ENCODE data around the gene MAPK10. TPM values are rescaled to one million over a fixed set of nuclear protein-coding genes. Genes with fewer than 3 reads are reported as not detected.
"Not testable (repeated sequence)": the region's sequence is repeated elsewhere in the genome, so short reads cannot be mapped to it uniquely, and the experiment has no call there.

The MAPK10 gene
- total RNA-seq, 1 donor from 2014 or later, result 38.9 TPM

DNA sequence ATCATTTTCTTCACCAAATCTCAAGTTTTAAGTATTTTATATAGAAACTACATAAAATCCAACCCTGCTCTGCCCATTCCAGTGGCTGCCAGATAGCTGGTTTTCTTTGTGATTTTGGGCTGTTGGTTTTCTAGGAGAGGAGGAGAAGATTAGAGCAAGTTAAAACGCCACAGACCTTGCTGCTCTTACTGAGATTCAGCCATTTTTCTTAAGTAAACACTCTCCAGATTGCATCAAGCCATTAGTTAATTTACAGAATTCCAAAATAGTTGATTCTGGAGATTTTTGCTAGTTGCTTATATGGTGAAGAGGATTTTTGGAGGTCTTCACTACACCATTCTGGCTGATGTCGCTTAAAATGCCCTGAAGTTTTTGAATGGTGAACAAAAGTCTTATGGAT lies 366.2 kb downstream of the MAPK10 start:
- DNase-seq (ENCODE audit: low spot score), result no peak

DNA sequence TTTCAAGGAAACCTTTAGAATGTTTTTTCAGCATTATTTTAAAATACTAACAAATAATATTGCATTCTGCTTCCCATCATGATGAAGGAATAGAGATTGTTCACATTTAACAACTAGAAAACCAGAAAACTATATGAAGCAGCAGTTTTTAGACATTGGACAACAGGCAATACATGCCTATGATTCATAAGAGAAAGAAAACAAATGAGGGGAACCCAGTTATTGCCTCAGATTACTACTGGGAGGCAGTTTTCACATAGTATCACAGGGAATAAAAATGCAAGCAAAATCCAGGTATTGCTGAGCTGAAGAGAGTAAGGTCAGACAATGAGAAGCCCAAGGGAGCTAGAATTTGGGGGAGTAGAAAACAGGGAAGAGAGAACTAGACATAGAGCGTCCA lies 373.6 kb downstream of the MAPK10 start:
- DNase-seq (ENCODE audit: low spot score), result no peak

DNA sequence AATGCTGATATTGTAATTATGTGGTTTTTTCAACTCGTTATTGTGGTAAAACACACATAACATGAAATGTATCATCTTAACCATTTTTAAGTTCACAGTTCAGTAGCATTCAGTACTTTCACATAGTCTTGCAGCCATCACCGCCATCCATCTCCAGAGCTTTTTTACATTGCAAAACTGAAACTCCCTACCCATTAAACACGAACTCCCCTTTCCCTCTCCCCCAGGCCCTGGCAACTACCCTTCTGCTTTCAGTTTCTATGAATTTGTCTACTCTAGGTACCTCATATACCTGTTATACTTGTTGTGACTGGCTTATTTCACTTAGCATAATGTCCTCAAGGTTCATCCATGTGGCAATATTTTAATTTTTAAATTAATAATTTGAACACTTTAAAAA lies 380.6 kb downstream of the MAPK10 start:
- no peak for DNase-seq (ENCODE audit: low spot score)

DNA sequence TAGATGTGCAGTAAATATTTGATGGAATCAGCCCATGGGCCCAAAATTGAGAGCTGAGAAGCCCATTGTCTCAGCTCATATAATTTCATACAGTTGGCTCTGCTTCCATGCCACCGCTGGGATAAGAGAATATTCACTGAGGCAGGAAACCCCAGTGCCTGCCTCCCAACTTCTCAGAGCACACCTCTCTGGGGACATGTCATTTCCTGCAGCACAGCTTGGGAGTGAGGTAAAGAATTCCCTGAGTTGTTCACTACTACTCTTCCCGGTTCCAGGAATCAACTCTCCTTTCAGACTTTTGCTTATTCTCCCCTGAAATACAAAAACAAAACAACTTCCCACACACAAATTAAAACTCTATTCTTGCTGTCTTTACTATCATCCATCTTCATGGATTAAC lies 389.3 kb downstream of the MAPK10 start:
- DNase-seq (ENCODE audit: low spot score), result no peak

DNA sequence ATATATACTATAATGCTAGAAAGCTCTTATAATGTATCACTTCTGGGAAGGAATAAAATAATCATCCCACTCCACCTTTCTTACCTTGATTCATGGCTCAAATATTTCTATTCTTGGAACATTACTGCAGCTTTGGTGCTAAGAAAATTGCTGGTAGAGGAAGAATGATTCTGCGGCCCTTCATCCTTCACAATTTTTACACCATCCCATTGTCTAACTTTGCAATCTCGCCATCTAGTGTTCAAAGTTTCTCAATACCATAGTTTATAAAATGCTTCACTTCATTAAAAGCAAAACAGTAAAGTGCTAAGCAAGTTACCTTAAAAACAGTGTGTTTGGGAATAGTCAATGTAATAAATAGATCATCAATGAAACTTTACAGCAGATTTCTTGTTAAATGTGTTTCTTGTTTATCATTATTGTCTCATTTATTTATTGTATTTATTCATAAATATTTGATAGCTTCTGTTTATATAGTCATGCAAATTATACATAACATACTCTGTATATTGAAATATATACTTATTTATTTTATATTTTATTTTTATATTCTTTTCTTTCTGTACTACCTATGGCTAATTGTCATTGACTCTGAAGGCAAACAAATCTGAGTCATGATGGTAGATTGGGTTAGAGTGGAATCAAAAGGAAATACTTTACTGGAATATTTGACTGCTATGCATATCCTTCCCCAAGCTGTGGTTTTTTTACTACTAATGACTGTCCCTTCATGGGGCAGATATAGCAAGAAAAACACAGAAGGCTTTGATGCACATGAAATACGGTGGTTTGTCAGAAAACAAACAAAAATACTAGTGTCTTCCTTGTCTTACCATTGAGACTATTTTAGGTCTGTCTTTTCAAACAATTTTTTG lies 390.7 kb downstream of the MAPK10 start:
- no peak for DNase-seq (ENCODE audit: low spot score)

DNA sequence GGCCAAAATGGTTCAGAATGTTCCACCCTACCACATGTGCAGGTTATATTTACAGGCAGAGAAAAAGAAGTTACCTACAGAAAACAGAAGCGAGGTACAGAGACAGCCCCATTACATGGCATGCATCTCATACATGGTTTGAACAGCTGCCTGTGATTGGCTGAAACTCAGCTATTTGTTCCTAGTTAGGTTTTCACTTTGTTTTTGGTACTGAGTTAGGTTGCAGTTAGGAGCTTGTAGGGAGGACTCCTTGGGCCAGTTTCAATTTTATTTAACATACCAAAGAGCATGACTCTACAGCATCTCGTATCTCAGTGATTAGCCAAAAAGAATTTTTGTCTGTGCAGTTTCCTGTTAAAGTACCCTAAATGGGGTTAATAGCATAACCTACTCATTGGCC lies 392.0 kb downstream of the MAPK10 start:
- DNase-seq (ENCODE audit: low spot score), result no peak

DNA sequence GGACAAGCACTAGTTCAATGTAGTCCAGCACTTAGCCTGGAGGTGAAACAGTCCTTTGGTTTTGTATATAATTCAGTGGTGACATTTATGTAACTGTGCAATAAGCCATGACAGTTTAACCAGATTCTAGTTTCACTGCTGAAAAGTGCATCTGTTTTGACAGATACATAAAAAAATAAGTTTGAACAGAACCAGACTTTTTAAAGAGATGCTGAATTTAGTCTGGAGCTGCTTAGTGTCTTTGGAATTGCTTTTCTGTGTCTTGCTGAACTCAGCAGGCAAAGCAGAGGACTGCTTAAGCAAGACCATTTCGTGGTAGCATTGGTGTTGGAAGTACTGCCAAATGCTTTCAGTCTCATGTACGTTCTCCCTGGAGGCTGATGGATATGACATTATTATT lies 393.5 kb downstream of the MAPK10 start:
- DNase-seq (ENCODE audit: low spot score), result no peak

DNA sequence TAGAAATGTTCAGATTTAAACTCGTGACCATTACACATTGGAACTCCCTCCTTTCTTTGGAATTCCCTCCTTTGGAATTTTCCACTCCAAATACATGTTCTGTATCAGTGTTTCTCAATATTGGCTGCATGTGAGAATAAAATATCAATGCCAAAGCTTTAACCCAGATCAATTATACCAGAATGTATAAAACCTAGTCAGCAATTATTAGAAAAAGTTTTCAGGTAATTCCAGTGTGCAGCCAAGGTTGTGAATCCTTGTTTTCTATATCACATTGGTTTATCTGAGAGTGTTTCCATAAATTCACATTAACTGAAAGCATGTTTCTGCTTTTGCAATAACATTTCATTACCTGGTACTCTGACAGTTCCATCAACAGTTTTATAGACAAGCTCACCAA lies 394.3 kb downstream of the MAPK10 start:
- no peak for DNase-seq (ENCODE audit: low spot score)

DNA sequence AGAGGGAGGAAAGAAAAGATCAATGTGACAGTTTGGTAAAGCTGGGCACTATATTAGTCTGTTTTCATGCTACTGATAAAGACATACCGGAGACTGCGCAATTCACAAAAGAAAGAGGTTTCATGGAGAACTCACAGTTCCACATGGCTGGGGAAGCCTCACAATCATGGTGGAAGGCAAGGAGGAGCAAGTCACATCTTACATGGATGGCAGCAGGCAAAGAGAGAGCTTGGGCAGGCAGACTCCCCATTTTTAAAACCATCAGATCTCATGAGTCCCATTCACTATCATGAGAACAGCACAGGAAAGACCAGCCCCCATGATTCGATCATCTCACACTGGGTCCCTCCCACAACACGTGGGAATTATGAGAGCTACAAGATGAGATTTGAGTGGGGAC lies 394.8 kb downstream of the MAPK10 start:
- DNase-seq (ENCODE audit: low spot score), result not testable (repeated sequence)

DNA sequence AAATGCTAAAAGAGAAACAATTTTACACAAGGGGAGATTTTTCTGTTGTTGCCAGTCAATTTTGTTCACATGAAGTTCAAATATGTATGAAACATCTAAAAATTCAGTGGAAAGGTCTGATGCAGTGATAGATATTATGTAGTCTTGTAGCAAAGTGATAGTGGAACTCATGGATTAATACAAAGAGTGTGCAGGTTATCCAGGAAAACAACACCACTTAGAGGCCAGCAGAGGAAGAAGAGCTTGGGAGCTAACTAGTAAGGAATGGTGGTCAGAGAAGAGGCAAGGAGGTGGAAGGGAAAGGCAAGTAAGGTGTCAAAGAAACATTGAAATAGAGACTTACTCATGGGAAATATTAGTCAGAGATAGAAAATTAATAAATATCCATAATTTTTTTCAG lies 395.6 kb downstream of the MAPK10 start:
- DNase-seq (ENCODE audit: low spot score), result no peak

DNA sequence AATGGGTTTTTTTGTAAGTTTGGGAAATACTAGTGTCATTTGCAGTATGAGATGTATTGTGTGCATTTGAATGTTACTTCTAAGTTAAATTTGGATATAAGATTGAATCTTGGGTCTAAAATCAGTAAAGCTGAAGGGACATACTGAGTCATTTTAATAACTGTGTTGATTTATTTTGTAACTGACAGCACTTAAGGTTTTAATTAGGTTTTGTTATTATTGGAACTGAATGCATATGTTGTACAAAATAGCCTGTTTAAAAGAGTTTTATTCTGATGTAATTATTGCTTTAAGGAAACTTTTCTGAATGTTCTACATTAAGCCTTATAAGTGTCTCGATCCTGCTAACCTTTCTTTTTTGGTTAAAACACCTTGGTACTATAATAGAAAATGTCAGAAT lies 396.6 kb downstream of the MAPK10 start:
- no peak for DNase-seq (ENCODE audit: low spot score)

DNA sequence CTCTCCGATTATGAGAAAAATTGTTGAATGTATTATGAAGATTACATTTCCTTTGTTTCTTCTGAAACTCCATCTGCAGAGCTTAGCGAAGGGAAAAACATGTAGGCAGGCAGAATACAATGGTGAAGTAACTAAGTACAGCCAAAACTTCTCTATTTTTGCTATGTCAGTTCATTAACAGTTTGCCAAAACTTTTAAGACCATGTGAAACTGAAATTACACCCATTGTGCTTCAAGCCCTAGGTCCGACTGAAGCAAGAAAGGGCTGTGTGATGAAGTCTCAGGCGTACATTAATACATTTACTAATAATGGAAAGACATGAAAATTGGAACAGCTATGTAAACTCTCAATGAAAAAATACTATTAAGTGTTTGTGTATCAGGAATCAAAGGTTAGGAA lies 398.0 kb downstream of the MAPK10 start:
- DNase-seq (ENCODE audit: low spot score), result no peak

DNA sequence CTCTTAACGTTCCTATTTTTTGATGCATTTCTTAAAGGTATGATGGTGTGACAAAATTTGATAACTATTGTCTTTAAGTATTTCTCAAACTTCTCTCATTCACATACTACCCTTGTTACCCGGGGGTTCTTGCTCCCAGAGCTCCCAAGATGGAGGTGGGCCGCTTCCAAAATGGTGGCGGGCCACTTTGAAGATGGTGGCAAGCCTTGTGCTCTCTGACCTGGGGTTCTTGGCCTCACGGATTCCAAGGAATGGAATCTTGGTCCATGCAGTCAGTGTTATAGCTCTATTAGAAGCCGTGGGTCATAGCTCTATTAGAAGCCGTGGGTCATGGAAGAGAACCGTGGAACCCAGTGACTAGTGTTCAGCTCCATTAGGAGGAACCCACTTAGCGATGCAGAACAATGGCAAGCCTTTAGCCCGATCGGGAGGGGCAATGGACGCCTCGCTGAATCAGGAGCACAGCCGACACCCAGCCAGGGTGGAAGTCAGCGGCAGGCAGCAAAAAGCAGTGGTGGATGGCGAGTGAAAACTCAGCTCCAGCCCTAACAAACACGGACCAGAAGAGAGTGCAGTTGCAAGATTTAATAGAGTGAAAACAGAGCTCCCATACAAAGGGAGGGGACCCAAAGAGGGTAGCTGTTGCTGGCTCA lies 403.4 kb downstream of the MAPK10 start:
- no peak for DNase-seq (ENCODE audit: low spot score)

DNA sequence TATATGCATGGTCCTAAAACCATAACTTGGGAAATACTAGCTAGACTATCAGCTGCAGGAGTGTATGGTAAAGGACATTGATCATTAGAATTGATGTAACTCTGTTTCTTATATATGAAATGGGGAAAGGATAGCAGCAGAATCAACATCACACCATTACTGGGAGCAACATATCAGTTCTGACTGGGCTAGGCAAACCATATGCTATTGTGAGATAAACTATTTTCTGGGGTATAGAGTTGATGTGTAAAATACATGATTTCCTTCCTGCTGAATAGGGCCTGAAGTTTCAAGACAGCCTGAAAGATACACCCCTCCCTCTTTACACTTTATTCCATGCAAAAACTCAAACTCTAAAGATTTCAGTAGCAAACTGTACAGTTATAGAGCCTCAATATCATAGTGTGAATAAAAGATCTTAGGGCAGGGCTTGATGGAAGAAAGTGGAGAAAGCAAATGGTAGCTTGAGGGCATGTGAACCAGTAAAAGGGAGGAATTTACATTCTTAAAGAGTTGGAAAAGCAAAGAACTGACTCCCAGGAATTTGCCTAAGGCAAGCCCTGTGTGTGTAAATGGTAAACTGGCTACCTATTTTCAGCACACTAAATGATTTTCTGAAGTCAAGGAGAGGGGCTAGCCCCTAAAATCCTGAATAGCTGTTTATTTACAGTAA lies 404.1 kb downstream of the MAPK10 start:
- no peak for DNase-seq (ENCODE audit: low spot score)

DNA sequence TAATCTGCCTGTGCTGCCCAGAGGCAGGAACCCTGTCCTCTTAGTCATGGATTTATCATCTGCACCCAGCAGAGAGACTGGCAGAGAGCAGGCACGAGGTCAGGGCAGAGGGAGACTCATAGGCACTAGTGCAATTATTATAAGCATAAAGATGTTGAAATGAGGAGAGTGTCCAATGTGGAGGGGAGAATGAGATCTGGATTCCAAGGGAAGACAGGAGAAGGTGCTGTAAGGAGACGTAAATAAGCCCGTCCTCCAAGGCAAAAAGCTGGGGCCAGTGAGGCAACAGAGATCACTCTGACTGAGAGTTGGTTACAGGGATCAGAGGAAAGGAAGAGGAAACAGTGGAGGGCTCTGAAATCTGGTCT lies 406.2 kb downstream of the MAPK10 start:
- no peak for DNase-seq (ENCODE audit: low spot score)

DNA sequence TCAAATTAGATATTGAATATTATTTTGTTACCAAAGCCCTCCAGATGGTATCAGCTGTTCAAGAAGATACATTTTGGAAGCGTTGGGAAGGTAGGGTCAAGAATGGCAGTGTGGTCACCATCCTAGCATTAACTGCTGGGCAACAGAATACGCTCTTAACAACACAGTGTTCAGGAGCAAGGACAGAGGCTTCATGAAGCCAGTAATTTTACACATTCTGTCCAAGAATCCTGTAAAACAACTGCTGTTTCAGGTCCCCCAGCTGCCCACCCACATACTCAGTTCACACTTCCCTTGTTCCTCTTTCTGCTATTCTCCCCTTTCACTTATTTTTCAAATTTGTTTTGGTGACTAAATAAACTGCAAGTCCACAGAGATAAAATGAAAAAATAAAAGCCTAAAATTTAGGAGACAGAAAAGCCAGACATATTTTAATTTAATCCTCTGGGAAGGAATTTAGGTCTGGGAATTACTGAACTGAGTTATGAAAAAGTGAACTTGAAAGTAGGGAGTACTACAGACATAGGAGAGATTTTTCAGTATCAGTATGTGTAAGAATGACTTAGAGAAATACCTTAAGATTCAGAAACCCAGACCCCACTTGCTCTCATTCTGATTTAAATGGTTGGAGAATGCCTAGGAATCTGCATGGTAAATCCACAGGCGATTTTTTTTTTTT lies 406.7 kb downstream of the MAPK10 start:
- no peak for DNase-seq (ENCODE audit: low spot score)

DNA sequence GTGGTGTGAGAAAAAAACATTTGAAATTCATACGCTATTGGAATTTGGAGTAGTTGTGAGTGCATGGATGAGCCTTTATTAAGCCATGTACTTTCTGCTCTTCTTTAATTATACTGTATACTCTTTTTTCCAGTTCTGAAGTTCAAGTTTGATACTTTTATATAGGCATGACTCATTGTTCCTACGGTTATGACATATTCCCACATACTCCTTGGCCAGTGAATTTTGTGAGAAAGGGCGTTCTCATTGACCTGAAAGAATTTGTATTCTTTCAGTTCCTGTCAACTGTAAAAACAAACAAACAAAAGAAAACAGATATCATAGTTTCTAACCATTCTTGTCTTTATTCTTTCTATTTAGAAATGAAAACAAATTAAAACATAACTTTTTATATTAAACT lies 407.3 kb downstream of the MAPK10 start:
- DNase-seq (ENCODE audit: low spot score), result no peak

DNA sequence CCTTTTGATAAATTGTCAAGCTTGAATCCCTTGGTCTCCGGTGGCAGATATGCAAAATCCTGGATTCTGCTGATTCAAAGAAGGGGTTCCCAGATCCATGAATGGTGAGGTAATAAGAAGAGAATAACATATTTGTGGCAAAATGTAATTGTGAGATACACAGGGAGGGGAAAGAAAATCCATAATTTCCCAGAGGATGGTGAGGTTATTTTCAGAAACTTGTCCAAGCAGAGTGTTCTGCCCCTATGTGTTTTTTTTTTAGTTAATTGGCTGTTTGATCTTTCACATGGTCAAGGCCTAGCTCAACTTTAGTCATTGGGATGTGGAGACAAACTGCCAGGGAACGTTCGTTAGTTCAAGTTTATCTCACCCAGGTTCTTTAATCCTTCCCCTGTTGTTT lies 408.8 kb downstream of the MAPK10 start:
- no peak for DNase-seq (ENCODE audit: low spot score)

DNA sequence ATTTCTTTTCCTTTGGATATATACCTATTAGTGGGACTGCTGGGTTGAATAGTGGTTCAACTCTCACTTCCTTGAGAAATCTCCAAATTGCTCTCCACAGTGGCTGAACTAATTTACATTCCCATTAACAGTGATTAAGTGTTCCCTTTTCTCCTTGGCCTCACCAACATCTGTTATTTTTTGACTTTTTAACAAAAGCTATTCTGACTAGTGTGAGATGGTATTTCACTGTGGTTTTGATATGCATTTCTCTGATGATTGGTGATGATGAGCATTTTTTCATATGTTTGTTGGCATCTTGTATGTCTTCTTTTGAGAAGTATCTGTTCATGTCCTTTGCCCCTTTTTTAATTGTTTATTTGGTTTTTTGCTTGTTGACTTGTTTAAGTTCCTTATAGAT lies 413.0 kb downstream of the MAPK10 start:
- DNase-seq (ENCODE audit: low spot score), result no peak

DNA sequence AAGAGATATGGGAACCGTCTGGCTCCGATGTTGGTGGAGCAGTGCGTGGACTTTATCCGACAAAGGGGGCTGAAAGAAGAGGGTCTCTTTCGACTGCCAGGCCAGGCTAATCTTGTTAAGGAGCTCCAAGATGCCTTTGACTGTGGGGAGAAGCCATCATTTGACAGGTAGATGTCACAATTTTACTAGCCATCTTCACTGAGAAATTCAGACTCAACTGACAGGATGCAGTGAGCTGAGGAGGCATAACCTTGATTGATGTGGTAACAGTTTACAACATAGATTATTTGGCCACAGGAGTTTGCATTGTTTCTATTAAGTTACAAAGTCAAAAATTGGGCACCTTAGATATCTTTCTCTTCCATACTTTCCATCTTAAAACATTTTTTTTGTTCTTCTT lies 417.7 kb downstream of the MAPK10 start:
- DNase-seq (ENCODE audit: low spot score), result no peak

DNA sequence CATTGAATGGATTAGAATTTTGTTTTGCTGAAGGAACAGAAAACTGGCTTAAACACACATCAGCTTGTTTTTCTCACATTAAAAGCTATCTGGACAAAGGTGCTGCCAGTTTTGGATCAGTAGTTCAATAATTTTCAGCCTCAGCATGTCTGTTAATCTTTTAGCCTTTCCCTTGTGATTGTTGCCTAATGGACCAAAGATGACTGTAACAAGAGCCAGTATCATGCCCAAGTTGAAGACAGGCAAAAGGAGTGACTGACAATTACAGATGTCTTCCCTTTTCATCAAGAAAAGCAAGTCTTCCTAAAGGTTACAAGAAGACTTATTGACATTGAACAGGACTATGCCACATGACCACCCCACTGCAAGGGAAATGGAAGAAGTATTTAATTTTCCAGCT lies 419.7 kb downstream of the MAPK10 start:
- DNase-seq (ENCODE audit: low spot score), result no peak

All from mesenteric fat pad (tissue), 1 donor.